ENCODE measurements around the gene OSBPL10.

- peak; percentile 47 for TF ChIP-seq CTCF (conservative IDR thresholded peaks at IDR 0.05; ENCODE audit: low read depth, low read length)
- TF ChIP-seq EZH2 (IDR thresholded peaks at IDR 0.05; ENCODE audit: borderline replicate concordance, low read depth, low read length, poor library complexity, severe bottlenecking), result no peak
Measured at GRCh38 chr3:31724651-31725050, 256.4 kb downstream of the OSBPL10 start.
